H54 (cell line): ENCODE measurements around the gene FMNL2.
"Not testable (repeated sequence)": the region's sequence is repeated elsewhere in the genome, so short reads cannot be mapped to it uniquely, and the experiment has no call there.

ENCODE experiments used
- DNase-seq: peaks from one replicate; pipeline ENCODE4 v3.0.0; 2011; ENCODE audit warnings: low spot score, mixed read lengths; ENCODE audit not compliant: insufficient read length
- FAIRE-seq: peaks from 3 replicates; lab custom pipeline; 2011; peaks lifted over from hg19 to GRCh38; lab: Jason Lieb, UNC
- POLR2A ChIP-seq: IDR thresholded peaks from 2 replicates; pipeline ENCODE4 v1.6.1; 2011; ENCODE audit warnings: low read depth, mild to moderate bottlenecking, low read length

FMNL2 gene

GRCh38 chr2:152335016-152335725 lies at the start of gene FMNL2:
Gene FMNL2, plus strand, starts transcription at chr2:152335174.
- FAIRE-seq: no peak
- DNase-seq: peak; percentile 76
- TF ChIP-seq POLR2A: peak; percentile 52; the same call in 1 of the 2 replicates

GRCh38 chr2:152292991-152293390 lies 42.0 kb upstream of the FMNL2 start:
- FAIRE-seq (no peak), DNase-seq (no peak)
- no peak for TF ChIP-seq POLR2A

- no peak for TF ChIP-seq POLR2A
- no peak for FAIRE-seq
- DNase-seq: no peak
These were observed 37.3 kb upstream of the FMNL2 start for GRCh38 chr2:152297715-152298114.

- no peak for DNase-seq
- TF ChIP-seq POLR2A: no peak
- peak; percentile 74 for FAIRE-seq
These were observed 36.2 kb upstream of the FMNL2 start for GRCh38 chr2:152298754-152299153.

GRCh38 chr2:152301131-152301530 lies 33.8 kb upstream of the FMNL2 start:
- DNase-seq (no peak), FAIRE-seq (no peak)
- no peak for TF ChIP-seq POLR2A

- FAIRE-seq (no peak), DNase-seq (no peak)
- TF ChIP-seq POLR2A: no peak
These were observed 31.0 kb upstream of the FMNL2 start for GRCh38 chr2:152303951-152304350.

- no peak for DNase-seq
- FAIRE-seq: no peak
- no peak for TF ChIP-seq POLR2A
These were observed 30.1 kb upstream of the FMNL2 start for GRCh38 chr2:152304836-152305235.

GRCh38 chr2:152307863-152308262 lies 27.1 kb upstream of the FMNL2 start:
- DNase-seq (no peak), FAIRE-seq (no peak)
- no peak for TF ChIP-seq POLR2A

- no peak for TF ChIP-seq POLR2A
- FAIRE-seq: no peak
- no peak for DNase-seq
These were observed 25.4 kb upstream of the FMNL2 start for GRCh38 chr2:152309352-152310214.

- TF ChIP-seq POLR2A: no peak
- FAIRE-seq (peak; percentile 90), DNase-seq (no peak)
These were observed 15.0 kb upstream of the FMNL2 start for GRCh38 chr2:152319822-152320570.

GRCh38 chr2:152320814-152321213 lies 14.2 kb upstream of the FMNL2 start:
- no peak for TF ChIP-seq POLR2A
- DNase-seq (no peak), FAIRE-seq (no peak)

- DNase-seq: no peak
- FAIRE-seq: no peak
- no peak for TF ChIP-seq POLR2A
These were observed 12.8 kb upstream of the FMNL2 start for GRCh38 chr2:152322222-152322621.

- not testable (repeated sequence) for FAIRE-seq, DNase-seq
These were observed 9.8 kb upstream of the FMNL2 start for GRCh38 chr2:152325126-152325525.

- TF ChIP-seq POLR2A: no peak
- FAIRE-seq: no peak
- DNase-seq: no peak
These were observed 8.3 kb upstream of the FMNL2 start for GRCh38 chr2:152326710-152327109.
